Mammary epithelial cell (primary cell): ENCODE data around the gene OR1N2.

ENCODE experiments used
- CTCF ChIP-seq, 2 donors: IDR thresholded peaks in 1 of 2; conservative IDR thresholded peaks in 1 of 2; 2 replicates each; pipeline ENCODE4 v1.5.1; 2011 to 2012; ENCODE audit warnings: inconsistent platforms in 2 of 2, low read length in 2 of 2, mild to moderate bottlenecking in 2 of 2, control low read depth in 1 of 2, low read depth in 1 of 2; ENCODE audit not compliant: insufficient read depth in 1 of 2; ENCODE audit errors: extremely low read depth in 1 of 2
- EZH2 ChIP-seq: IDR thresholded peaks from 2 replicates; pipeline ENCODE4 v1.6.1; 2012; ENCODE audit warnings: low read length, inconsistent platforms, borderline replicate concordance

DNA sequence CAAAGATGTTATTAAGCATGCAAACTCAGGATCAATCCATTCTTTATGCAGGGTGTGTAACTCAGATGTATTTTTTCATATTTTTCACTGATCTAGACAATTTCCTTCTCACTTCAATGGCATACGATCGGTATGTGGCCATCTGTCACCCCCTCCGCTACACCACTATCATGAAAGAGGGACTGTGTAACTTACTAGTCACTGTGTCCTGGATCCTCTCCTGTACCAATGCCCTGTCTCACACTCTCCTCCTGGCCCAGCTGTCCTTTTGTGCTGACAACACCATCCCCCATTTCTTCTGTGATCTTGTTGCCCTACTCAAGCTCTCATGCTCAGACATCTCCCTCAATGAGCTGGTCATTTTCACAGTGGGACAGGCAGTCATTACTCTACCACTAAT is 33.5 kb upstream of the OR1N2 start:
- TF ChIP-seq CTCF (conservative IDR thresholded peaks at IDR 0.05 in 1 of 2, IDR thresholded peaks at IDR 0.05 in 1 of 2; ENCODE audit: extremely low read depth in 1 of 2, insufficient read depth in 1 of 2, low read depth in 1 of 2, low read length in 2 of 2): no peak
- TF ChIP-seq EZH2: no peak
